Right lobe of liver (tissue), 4 donors: ENCODE results near the gene LGR4.

Experiments
- CTCF ChIP-seq, 4 donors: fragments of 200-600 bp in 3 of 4; fragments of 450-650 bp in 1 of 4; IDR thresholded peaks; one replicate each; pipeline versions ENCODE4 v1.5.1 to v1.8.0; 2016 to 2022; ENCODE audit warnings: antibody characterized with exemption in 4 of 4, mild to moderate bottlenecking in 2 of 4
- POLR2A ChIP-seq: fragments of 450-650 bp; IDR thresholded peaks from one replicate; pipeline ENCODE4 v1.6.1; 2017; ENCODE audit warnings: antibody characterized with exemption, mild to moderate bottlenecking
- donor health status: DM: no; HTN: no; CAD: no.
- donor health status: DM: no; HTN: no; CAD: no.
- donor health status: DM: no; HTN: yes; CAD: no.

GRCh38 chr11:27347359-27348339, 124.9 kb downstream of the LGR4 start:
- no peak for TF ChIP-seq CTCF (IDR thresholded peaks at IDR 0.05)
- no peak for TF ChIP-seq POLR2A
